HG03342 (cell line): ENCODE results near the gene BAD.

Experiments
- ATAC-seq: cut with Tn5 transposase; IDR thresholded peaks from one replicate; pipeline ENCODE4 v1.9.1; 2021; ENCODE audit warnings: mild to moderate bottlenecking, moderate library complexity; ENCODE audit not compliant: unreplicated experiment

BAD gene

GRCh38 chr11:64246871-64247728 lies 37.4 kb downstream of the BAD start, which contains the start of gene PPP1R14B:
PPP1R14B (minus strand) TSS chr11:64246943; CDS start chr11:64246673, 270 bp downstream.
- ATAC-seq, result peak; percentile 27

- ATAC-seq, result peak; percentile 15
Observed at GRCh38 chr11:64246621-64246870, 37.9 kb downstream of the BAD start.

- no peak for ATAC-seq
Observed at GRCh38 chr11:64245797-64246620, 38.5 kb downstream of the BAD start.

GRCh38 chr11:64245401-64245796 lies 39.1 kb downstream of the BAD start:
- no peak for ATAC-seq

- no peak for ATAC-seq
Observed at GRCh38 chr11:64244966-64245365, 39.5 kb downstream of the BAD start.

- no peak for ATAC-seq
Observed at GRCh38 chr11:64244107-64244506, 40.4 kb downstream of the BAD start.

- no peak for ATAC-seq
Observed at GRCh38 chr11:64243236-64243854, 41.1 kb downstream of the BAD start.

GRCh38 chr11:64241491-64242374 lies 42.7 kb downstream of the BAD start:
- ATAC-seq, result peak; percentile 58

- peak; percentile 58 for ATAC-seq
Observed at GRCh38 chr11:64241241-64241490, 43.3 kb downstream of the BAD start.

GRCh38 chr11:64240435-64241240 lies 43.8 kb downstream of the BAD start, which contains the start of gene FKBP2:
FKBP2 (plus strand) TSS chr11:64241095; CDS start chr11:64242388, 1,293 bp downstream.
- ATAC-seq, result peak; percentile 52

- ATAC-seq, result peak; percentile 12
Observed at GRCh38 chr11:64239662-64240434, 44.6 kb downstream of the BAD start.

GRCh38 chr11:64238999-64239398 lies 45.5 kb downstream of the BAD start:
- ATAC-seq, result no peak

GRCh38 chr11:64238076-64238475 lies 46.4 kb downstream of the BAD start:
- no peak for ATAC-seq

- ATAC-seq, result no peak
Observed at GRCh38 chr11:64237484-64237951, 46.9 kb downstream of the BAD start.

GRCh38 chr11:64235437-64236161 lies 48.9 kb downstream of the BAD start:
- ATAC-seq, result no peak

GRCh38 chr11:64234647-64235379 lies 49.7 kb downstream of the BAD start:
- ATAC-seq, result no peak

GRCh38 chr11:64233913-64234586 lies 50.4 kb downstream of the BAD start, which contains the start of gene VEGFB:
VEGFB (plus strand) TSS chr11:64234584; CDS start chr11:64234834, 250 bp downstream.
- no peak for ATAC-seq
